Measurements from ENCODE around the gene TC2N.

GRCh38 chr14:91882369-91882768, 15.0 kb upstream of the TC2N start:
- TF ChIP-seq CTCF (conservative IDR thresholded peaks at IDR 0.05) (no peak), ZFX (IDR thresholded peaks at IDR 0.05) (no peak)

Data from C4-2B (cell line).